GM23338 (cell line): ENCODE data around the gene RGS21. TPM values are rescaled to one million over a fixed set of nuclear protein-coding genes. Genes with fewer than 3 reads are reported as not detected.

ENCODE experiments used
- ATAC-seq: fragments of 200-7000 bp; cut with Tn5 transposase; 3 replicates; pipeline ENCODE4 v1.9.1; 2020
- DNase-seq: peaks from one replicate; pipeline ENCODE4 v3.0.0-alpha.2; 2015; ENCODE audit warnings: low spot score
- H2AFZ ChIP-seq: fragments of 200-600 bp; sonication (generic); 2 replicates; pipeline ENCODE4 v1.8.0; 2016; ENCODE audit warnings: antibody characterized with exemption, mild to moderate bottlenecking, moderate library complexity
- H3F3A ChIP-seq: fragments of 200-600 bp; sonication (generic); replicated peaks from 2 replicates; pipeline ENCODE4 v1.8.0; 2017; ENCODE audit warnings: antibody characterized with exemption, mixed run types, low read depth
- H3K27ac ChIP-seq: fragments of 200-600 bp; sonication (generic); 2 replicates; pipeline ENCODE4 v1.6.1; 2016; ENCODE audit warnings: low read depth
- H3K27me3 ChIP-seq: fragments of 200-600 bp; sonication (generic); 2 replicates; pipeline ENCODE4 v1.8.0; 2016; ENCODE audit warnings: mild to moderate bottlenecking, mixed run types, moderate library complexity; ENCODE audit not compliant: insufficient read depth
- H3K36me3 ChIP-seq: fragments of 200-600 bp; sonication (generic); 2 replicates; pipeline ENCODE4 v1.8.0; 2016; ENCODE audit warnings: mild to moderate bottlenecking; ENCODE audit not compliant: insufficient read depth
- H3K4me1 ChIP-seq: fragments of 200-600 bp; sonication (generic); 2 replicates; pipeline ENCODE4 v1.8.0; 2016; ENCODE audit warnings: mild to moderate bottlenecking, moderate library complexity; ENCODE audit not compliant: insufficient read depth
- H3K4me2 ChIP-seq: fragments of 200-600 bp; sonication (generic); 2 replicates; pipeline ENCODE4 v1.7.1; 2017; ENCODE audit warnings: mixed run types
- H3K4me3 ChIP-seq: fragments of 200-600 bp; sonication (generic); 2 replicates; pipeline ENCODE4 v1.6.1; 2016; ENCODE audit warnings: mixed run types
- H3K79me2 ChIP-seq: fragments of 200-600 bp; sonication (generic); replicated peaks from 2 replicates; pipeline ENCODE4 v1.8.0; 2017; ENCODE audit warnings: mild to moderate bottlenecking; ENCODE audit not compliant: insufficient read depth
- H3K9me2 ChIP-seq: fragments of 200-600 bp; sonication (generic); 2 replicates; pipeline ENCODE4 v1.8.0; 2017; ENCODE audit not compliant: insufficient read depth
- H4K20me1 ChIP-seq: fragments of 200-600 bp; sonication (generic); replicated peaks from 2 replicates; pipeline ENCODE4 v1.8.0; 2017; ENCODE audit warnings: mild to moderate bottlenecking; ENCODE audit not compliant: insufficient read depth
- H3K27ac Mint-ChIP-seq: 2 replicates; pipeline ENCODE4 v1.8.0; 2020; ENCODE audit warnings: inconsistent platforms, mild to moderate bottlenecking, moderate library complexity, mixed read lengths
- H3K27me3 Mint-ChIP-seq: 3 replicates; pipeline ENCODE4 v1.8.0; 2022; ENCODE audit warnings: low read depth, mild to moderate bottlenecking, moderate library complexity, mixed read lengths, inconsistent platforms; ENCODE audit not compliant: insufficient read depth, poor library complexity
- H3K36me3 Mint-ChIP-seq: 3 replicates; pipeline ENCODE4 v1.8.0; 2021; ENCODE audit warnings: low read depth, mild to moderate bottlenecking, inconsistent platforms, moderate library complexity, mixed read lengths
- H3K4me1 Mint-ChIP-seq: 3 replicates; pipeline ENCODE4 v1.8.0; 2020; ENCODE audit warnings: mild to moderate bottlenecking, inconsistent platforms, mixed read lengths
- H3K4me3 Mint-ChIP-seq: 3 replicates; pipeline ENCODE4 v1.8.0; 2021; ENCODE audit warnings: moderate library complexity, mild to moderate bottlenecking, inconsistent platforms, mixed read lengths
- H3K9me3 Mint-ChIP-seq: 3 replicates; pipeline ENCODE4 v1.8.0; 2020; ENCODE audit warnings: moderate library complexity, mild to moderate bottlenecking, inconsistent platforms, mixed read lengths
- CREB1 ChIP-seq: fragments of 250-450 bp; sonication (Bioruptor Pico); IDR thresholded peaks from 2 replicates; pipeline ENCODE4 v1.5.0; 2020; ENCODE audit warnings: low read depth, mild to moderate bottlenecking, moderate library complexity
- CTCF ChIP-seq, 2 experiments: fragments of 200-600 bp in 1 of 2; sonication (generic) in 1 of 2; conservative IDR thresholded peaks; 2 replicates each; pipeline versions ENCODE4 v1.5.1 to v1.6.1; 2016 to 2017; ENCODE audit warnings: antibody characterized with exemption in 2 of 2, low read depth in 2 of 2, mild to moderate bottlenecking in 2 of 2, moderate library complexity in 1 of 2
- EZH2 ChIP-seq: fragments of 200-600 bp; sonication (generic); IDR thresholded peaks from one replicate; pipeline ENCODE4 v1.8.0; 2017; ENCODE audit warnings: antibody characterized with exemption, mild to moderate bottlenecking, low read depth; ENCODE audit not compliant: unreplicated experiment
- EZH2phosphoT487 ChIP-seq: fragments of 200-600 bp; sonication (generic); IDR thresholded peaks from one replicate; pipeline ENCODE4 v1.8.1; 2018; ENCODE audit warnings: antibody characterized with exemption; ENCODE audit not compliant: unreplicated experiment
- JUNB ChIP-seq: IDR thresholded peaks from one replicate; pipeline ENCODE4 v1.6.1; 2016; ENCODE audit warnings: antibody characterized with exemption; ENCODE audit not compliant: unreplicated experiment
- NANOG ChIP-seq: IDR thresholded peaks from 2 replicates; pipeline ENCODE4 v1.6.1; 2016; ENCODE audit warnings: antibody characterized with exemption, borderline replicate concordance
- POLR2AphosphoS5 ChIP-seq: IDR thresholded peaks from 2 replicates; pipeline ENCODE4 v1.6.1; 2016; ENCODE audit warnings: antibody characterized with exemption, low read depth
- REST ChIP-seq: IDR thresholded peaks from one replicate; pipeline ENCODE4 v1.6.1; 2018; ENCODE audit warnings: antibody characterized with exemption; ENCODE audit not compliant: unreplicated experiment
- STAT1 ChIP-seq: IDR thresholded peaks from one replicate; pipeline ENCODE4 v1.6.1; 2016; ENCODE audit warnings: antibody characterized with exemption; ENCODE audit not compliant: unreplicated experiment
- ZNF114 ChIP-seq: fragments of 250-450 bp; sonication (Bioruptor Pico); IDR thresholded peaks from 2 replicates; pipeline ENCODE4 v1.5.0; 2020; ENCODE audit warnings: mild to moderate bottlenecking, moderate library complexity
- ZNF331 ChIP-seq: fragments of 250-450 bp; sonication (Bioruptor Pico); IDR thresholded peaks from 2 replicates; pipeline ENCODE4 v1.5.0; 2020; ENCODE audit warnings: low read depth, mild to moderate bottlenecking, moderate library complexity
- polyA plus RNA-seq: library from polyadenylated mRNA; unstranded; fragments of >200 nt; fragmentation: Nextera tagmentation; extraction: Ambion mirVana; gene quantifications from 2 replicates; pipeline ENCODE4 v1.2.1, GENCODE V29; 2016
- total RNA-seq: library from RNA; depleted of rRNA; stranded (reverse); fragments of >200 nt; shearing (Covaris generic); gene quantifications from 2 replicates; pipeline ENCODE4 v1.2.3, GENCODE V29; 2014
- TF ChIP-seq, protein P1 (sequence below): IDR thresholded peaks from 2 replicates; pipeline ENCODE4 v1.6.1; 2016; ENCODE audit warnings: antibody characterized with exemption
- TF ChIP-seq, protein P2 (sequence below): fragments of 250-450 bp; sonication (Bioruptor Pico); IDR thresholded peaks from 2 replicates; pipeline ENCODE4 v1.5.0; 2020; ENCODE audit warnings: mild to moderate bottlenecking, moderate library complexity

RGS21 gene
- total and polyA plus RNA-seq, 2 experiments from 2014 or later, result not detected

DNA sequence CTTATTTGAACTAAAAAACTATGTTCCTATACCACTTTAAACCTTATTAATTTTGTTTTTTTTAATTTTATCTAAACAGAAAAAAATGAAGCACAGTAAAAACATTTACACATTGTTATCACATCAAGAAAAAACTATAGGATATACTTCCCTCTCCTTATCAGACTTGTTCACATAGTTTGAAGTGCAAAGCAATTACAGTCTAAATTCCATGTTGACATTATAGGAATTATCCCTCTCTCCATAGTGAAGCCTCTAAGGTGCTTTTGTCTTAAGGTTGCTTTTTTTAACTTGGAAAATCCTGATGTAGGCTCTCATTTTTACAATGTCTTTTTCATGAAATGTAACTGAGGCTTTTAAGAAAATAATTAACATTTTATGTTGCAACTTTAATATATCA, 85.8 kb downstream of the RGS21 start:
- H3K27ac Mint-ChIP-seq, result no peak overlapping the region
- H2AFZ ChIP-seq, result no peak overlapping the region
- no peak overlapping the region for H3K27ac ChIP-seq
- no peaks in the 10 kb centered on the region for H3K36me3 Mint-ChIP-seq
- no peaks in the 10 kb centered on the region for H3F3A ChIP-seq
- no peak overlapping the region for H3K4me2 ChIP-seq
- peaks cover 2% of the 10 kb centered on the region for H3K27me3 Mint-ChIP-seq
- no peaks in the 10 kb centered on the region for H3K36me3 ChIP-seq
- no peaks in the 10 kb centered on the region for H3K4me1 ChIP-seq
- no peaks in the 10 kb centered on the region for H3K9me3 Mint-ChIP-seq
- no peaks in the 10 kb centered on the region for H3K9me2 ChIP-seq
- H4K20me1 ChIP-seq, result no peaks in the 10 kb centered on the region
- no peaks in the 10 kb centered on the region for H3K4me1 Mint-ChIP-seq
- TF ChIP-seq POLR2AphosphoS5 (no peak), ZNF114 (no peak), REST (no peak), EZH2 (no peak), NANOG (no peak), JUNB (no peak), EZH2phosphoT487 (no peak), ZNF331 (CRISPR knock-in tag) (no peak), CTCF (conservative IDR thresholded peaks at IDR 0.05; ENCODE audit: low read depth in 2 of 2) (no peak), CREB1 (CRISPR knock-in tag) (no peak), STAT1 (no peak)
- TF ChIP-seq, protein P1, sequence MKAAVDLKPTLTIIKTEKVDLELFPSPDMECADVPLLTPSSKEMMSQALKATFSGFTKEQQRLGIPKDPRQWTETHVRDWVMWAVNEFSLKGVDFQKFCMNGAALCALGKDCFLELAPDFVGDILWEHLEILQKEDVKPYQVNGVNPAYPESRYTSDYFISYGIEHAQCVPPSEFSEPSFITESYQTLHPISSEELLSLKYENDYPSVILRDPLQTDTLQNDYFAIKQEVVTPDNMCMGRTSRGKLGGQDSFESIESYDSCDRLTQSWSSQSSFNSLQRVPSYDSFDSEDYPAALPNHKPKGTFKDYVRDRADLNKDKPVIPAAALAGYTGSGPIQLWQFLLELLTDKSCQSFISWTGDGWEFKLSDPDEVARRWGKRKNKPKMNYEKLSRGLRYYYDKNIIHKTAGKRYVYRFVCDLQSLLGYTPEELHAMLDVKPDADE, result no peak
- TF ChIP-seq, protein P2, sequence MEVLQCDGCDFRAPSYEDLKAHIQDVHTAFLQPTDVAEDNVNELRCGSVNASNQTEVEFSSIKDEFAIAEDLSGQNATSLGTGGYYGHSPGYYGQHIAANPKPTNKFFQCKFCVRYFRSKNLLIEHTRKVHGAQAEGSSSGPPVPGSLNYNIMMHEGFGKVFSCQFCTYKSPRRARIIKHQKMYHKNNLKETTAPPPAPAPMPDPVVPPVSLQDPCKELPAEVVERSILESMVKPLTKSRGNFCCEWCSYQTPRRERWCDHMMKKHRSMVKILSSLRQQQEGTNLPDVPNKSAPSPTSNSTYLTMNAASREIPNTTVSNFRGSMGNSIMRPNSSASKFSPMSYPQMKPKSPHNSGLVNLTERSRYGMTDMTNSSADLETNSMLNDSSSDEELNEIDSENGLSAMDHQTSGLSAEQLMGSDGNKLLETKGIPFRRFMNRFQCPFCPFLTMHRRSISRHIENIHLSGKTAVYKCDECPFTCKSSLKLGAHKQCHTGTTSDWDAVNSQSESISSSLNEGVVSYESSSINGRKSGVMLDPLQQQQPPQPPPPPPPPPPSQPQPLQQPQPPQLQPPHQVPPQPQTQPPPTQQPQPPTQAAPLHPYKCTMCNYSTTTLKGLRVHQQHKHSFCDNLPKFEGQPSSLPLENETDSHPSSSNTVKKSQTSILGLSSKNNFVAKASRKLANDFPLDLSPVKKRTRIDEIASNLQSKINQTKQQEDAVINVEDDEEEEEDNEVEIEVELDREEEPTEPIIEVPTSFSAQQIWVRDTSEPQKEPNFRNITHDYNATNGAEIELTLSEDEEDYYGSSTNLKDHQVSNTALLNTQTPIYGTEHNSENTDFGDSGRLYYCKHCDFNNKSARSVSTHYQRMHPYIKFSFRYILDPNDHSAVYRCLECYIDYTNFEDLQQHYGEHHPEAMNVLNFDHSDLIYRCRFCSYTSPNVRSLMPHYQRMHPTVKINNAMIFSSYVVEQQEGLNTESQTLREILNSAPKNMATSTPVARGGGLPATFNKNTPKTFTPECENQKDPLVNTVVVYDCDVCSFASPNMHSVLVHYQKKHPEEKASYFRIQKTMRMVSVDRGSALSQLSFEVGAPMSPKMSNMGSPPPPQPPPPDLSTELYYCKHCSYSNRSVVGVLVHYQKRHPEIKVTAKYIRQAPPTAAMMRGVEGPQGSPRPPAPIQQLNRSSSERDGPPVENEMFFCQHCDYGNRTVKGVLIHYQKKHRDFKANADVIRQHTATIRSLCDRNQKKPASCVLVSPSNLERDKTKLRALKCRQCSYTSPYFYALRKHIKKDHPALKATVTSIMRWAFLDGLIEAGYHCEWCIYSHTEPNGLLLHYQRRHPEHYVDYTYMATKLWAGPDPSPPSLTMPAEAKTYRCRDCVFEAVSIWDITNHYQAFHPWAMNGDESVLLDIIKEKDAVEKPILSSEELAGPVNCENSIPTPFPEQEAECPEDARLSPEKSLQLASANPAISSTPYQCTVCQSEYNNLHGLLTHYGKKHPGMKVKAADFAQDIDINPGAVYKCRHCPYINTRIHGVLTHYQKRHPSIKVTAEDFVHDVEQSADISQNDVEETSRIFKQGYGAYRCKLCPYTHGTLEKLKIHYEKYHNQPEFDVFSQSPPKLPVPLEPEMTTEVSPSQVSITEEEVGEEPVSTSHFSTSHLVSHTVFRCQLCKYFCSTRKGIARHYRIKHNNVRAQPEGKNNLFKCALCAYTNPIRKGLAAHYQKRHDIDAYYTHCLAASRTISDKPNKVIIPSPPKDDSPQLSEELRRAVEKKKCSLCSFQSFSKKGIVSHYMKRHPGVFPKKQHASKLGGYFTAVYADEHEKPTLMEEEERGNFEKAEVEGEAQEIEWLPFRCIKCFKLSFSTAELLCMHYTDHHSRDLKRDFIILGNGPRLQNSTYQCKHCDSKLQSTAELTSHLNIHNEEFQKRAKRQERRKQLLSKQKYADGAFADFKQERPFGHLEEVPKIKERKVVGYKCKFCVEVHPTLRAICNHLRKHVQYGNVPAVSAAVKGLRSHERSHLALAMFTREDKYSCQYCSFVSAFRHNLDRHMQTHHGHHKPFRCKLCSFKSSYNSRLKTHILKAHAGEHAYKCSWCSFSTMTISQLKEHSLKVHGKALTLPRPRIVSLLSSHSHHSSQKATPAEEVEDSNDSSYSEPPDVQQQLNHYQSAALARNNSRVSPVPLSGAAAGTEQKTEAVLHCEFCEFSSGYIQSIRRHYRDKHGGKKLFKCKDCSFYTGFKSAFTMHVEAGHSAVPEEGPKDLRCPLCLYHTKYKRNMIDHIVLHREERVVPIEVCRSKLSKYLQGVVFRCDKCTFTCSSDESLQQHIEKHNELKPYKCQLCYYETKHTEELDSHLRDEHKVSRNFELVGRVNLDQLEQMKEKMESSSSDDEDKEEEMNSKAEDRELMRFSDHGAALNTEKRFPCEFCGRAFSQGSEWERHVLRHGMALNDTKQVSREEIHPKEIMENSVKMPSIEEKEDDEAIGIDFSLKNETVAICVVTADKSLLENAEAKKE (CRISPR knock-in tag), result no peak
- no peak for DNase-seq
- H3K79me2 ChIP-seq, result no peaks in the 10 kb centered on the region
- no peak for ATAC-seq
- H3K4me3 ChIP-seq, result no peak overlapping the region
- no peaks in the 10 kb centered on the region for H3K27me3 ChIP-seq
- no peak overlapping the region for H3K4me3 Mint-ChIP-seq
